Lung (tissue), 12 donors: Measurements from ENCODE around the gene STRBP. TPM values are rescaled to one million over a fixed set of nuclear protein-coding genes. Genes with fewer than 3 reads are reported as not detected.

ENCODE experiments used
- ATAC-seq: fragments of 200-7000 bp; cut with Tn5 transposase; one replicate; pipeline ENCODE4 v1.9.1; 2020; ENCODE audit warnings: moderate number of reproducible peaks; ENCODE audit not compliant: insufficient read depth, low FRiP score
- DNase-seq, 3 donors: peaks; one replicate each; pipeline ENCODE4 v3.0.0-alpha.2; 2013 to 2017
- H3K27ac ChIP-seq, 2 donors: one replicate each; pipeline ENCODE4 v1.5.1; 2013; ENCODE audit warnings: mild to moderate bottlenecking in 2 of 2, moderate library complexity in 2 of 2, control low read depth in 1 of 2, inconsistent platforms in 1 of 2, low read depth in 1 of 2, low read length in 1 of 2
- H3K27me3 ChIP-seq, 3 donors: one replicate each; pipeline ENCODE4 v1.5.1; 2013; ENCODE audit warnings: low read length in 2 of 3; ENCODE audit not compliant: control insufficient read depth in 3 of 3, insufficient read depth in 3 of 3
- H3K36me3 ChIP-seq, 4 donors: one replicate each; pipeline ENCODE4 v1.5.1; 2013; ENCODE audit warnings: low read length in 4 of 4, mild to moderate bottlenecking in 1 of 4, moderate library complexity in 1 of 4; ENCODE audit not compliant: control insufficient read depth in 4 of 4, insufficient read depth in 4 of 4
- H3K4me1 ChIP-seq, 5 donors: one replicate each; pipeline ENCODE4 v1.5.1; 2013; ENCODE audit warnings: low read length in 5 of 5, mild to moderate bottlenecking in 2 of 5, moderate library complexity in 1 of 5; ENCODE audit not compliant: control insufficient read depth in 5 of 5, insufficient read depth in 5 of 5
- H3K4me3 ChIP-seq: one replicate; pipeline ENCODE4 v1.5.1; 2013; ENCODE audit warnings: mild to moderate bottlenecking, control low read depth, moderate library complexity
- H3K9ac ChIP-seq, 2 donors: one replicate each; pipeline ENCODE4 v1.5.1; 2013; ENCODE audit warnings: low read length in 2 of 2, control low read depth in 1 of 2; ENCODE audit not compliant: insufficient read depth in 1 of 2
- H3K9me3 ChIP-seq, 4 donors: one replicate each; pipeline ENCODE4 v1.5.1; 2013; ENCODE audit warnings: low read length in 3 of 4, mild to moderate bottlenecking in 1 of 4, moderate library complexity in 1 of 4; ENCODE audit not compliant: control insufficient read depth in 4 of 4, insufficient read depth in 3 of 4
- CTCF ChIP-seq: IDR thresholded peaks from 2 replicates; pipeline ENCODE4 v1.5.1; 2012; ENCODE audit warnings: mild to moderate bottlenecking; ENCODE audit errors: control extremely low read depth, extremely low read depth
- WGBS, 2 donors: extraction: QIAGEN DNeasy Blood & Tissue Kit; methylation state at CpG; one replicate each; pipeline ENCODE4 v1.1.7; 2013; 5-methylcytosine and 5-hydroxymethylcytosine counted together
- polyA plus RNA-seq, 2 donors: library from polyadenylated mRNA; stranded (reverse); fragments of 200-250 nt; gene quantifications; one replicate each; pipeline ENCODE4 v1.2.1, GENCODE V29; 2013
- total RNA-seq, 2 donors: library from RNA; depleted of rRNA in 1 of 2; stranded (reverse); fragments of >200 nt in 1 of 2; gene quantifications; one replicate each; pipeline ENCODE4 v1.2.1, GENCODE V29; 2014 to 2021
- donor health status: control.
- donor health status: control.
- donor health status: Bipolar disorder and iron deficiency.
- donor health status: healthy.
- donor health status: DM: yes; HTN: yes; CAD: no.

The STRBP gene
- total and polyA plus RNA-seq, 4 donors = 8.3 to 27.2 (median 21.1) TPM

- no peak for TF ChIP-seq CTCF
- WGBS, 2 donors = 71 to 89% methylated on average over 7 of the region's 7 CpGs
- ATAC-seq (no peak), DNase-seq (no peak)
- no peak overlapping the region for H3K9ac ChIP-seq
- H3K27ac ChIP-seq = no peak overlapping the region
- peaks cover 0 to 15% (median 0%) of the 10 kb centered on the region in 5 donors for H3K4me1 ChIP-seq
- no peaks in the 10 kb centered on the region for H3K27me3 ChIP-seq
- no peaks in the 10 kb centered on the region for H3K9me3 ChIP-seq
- H3K36me3 ChIP-seq = peaks cover 0 to 8% (median 0%) of the 10 kb centered on the region in 4 donors
- H3K4me3 ChIP-seq = no peak overlapping the region
These were observed 148.8 kb downstream of the STRBP start for GRCh38 chr9:123119566-123119965.

- DNase-seq = no peak
- Histone ChIP-seq H3K36me3 (peaks cover 0 to 8% (median 0%) of the 10 kb centered on the region in 4 donors), H3K9ac (no peak overlapping the region), H3K4me3 (no peak overlapping the region), H3K27me3 (no peaks in the 10 kb centered on the region), H3K9me3 (no peaks in the 10 kb centered on the region), H3K27ac (no peak overlapping the region), H3K4me1 (peaks cover 0 to 15% (median 4%) of the 10 kb centered on the region in 5 donors)
- WGBS, 2 donors = 87 to 95% methylated on average over 6 of the region's 6 CpGs
- no peak for ATAC-seq
- no peak for TF ChIP-seq CTCF
These were observed 152.3 kb downstream of the STRBP start for GRCh38 chr9:123116036-123116435.

- Histone ChIP-seq H3K27ac (no peak overlapping the region), H3K9me3 (no peaks in the 10 kb centered on the region), H3K36me3 (peaks cover 0 to 8% (median 2%) of the 10 kb centered on the region in 4 donors), H3K9ac (no peak overlapping the region), H3K4me1 (peaks cover 0 to 15% (median 4%) of the 10 kb centered on the region in 5 donors), H3K4me3 (no peak overlapping the region), H3K27me3 (no peaks in the 10 kb centered on the region)
- no peak for TF ChIP-seq CTCF
- DNase-seq = no peak
- ATAC-seq = no peak
- 87 to 91% methylated on average over 16 of the region's 16 CpGs for WGBS, 2 donors
These were observed 153.1 kb downstream of the STRBP start for GRCh38 chr9:123115146-123115913.
